ENCODE results near the gene C6orf118.

GRCh38 chr6:165272585-165272984 is 36.8 kb downstream of the C6orf118 start:
- TF ChIP-seq CTCF (IDR thresholded peaks at IDR 0.05) (no peak), POLR2AphosphoS5 (IDR thresholded peaks at IDR 0.05) (no peak)

Measured in stomach (tissue), 4 donors.